ENCODE data around the gene TEX30.
A peak's percentile ranks its signal among the peaks of the same experiment; 100 is the strongest.

The TEX30 gene

DNA sequence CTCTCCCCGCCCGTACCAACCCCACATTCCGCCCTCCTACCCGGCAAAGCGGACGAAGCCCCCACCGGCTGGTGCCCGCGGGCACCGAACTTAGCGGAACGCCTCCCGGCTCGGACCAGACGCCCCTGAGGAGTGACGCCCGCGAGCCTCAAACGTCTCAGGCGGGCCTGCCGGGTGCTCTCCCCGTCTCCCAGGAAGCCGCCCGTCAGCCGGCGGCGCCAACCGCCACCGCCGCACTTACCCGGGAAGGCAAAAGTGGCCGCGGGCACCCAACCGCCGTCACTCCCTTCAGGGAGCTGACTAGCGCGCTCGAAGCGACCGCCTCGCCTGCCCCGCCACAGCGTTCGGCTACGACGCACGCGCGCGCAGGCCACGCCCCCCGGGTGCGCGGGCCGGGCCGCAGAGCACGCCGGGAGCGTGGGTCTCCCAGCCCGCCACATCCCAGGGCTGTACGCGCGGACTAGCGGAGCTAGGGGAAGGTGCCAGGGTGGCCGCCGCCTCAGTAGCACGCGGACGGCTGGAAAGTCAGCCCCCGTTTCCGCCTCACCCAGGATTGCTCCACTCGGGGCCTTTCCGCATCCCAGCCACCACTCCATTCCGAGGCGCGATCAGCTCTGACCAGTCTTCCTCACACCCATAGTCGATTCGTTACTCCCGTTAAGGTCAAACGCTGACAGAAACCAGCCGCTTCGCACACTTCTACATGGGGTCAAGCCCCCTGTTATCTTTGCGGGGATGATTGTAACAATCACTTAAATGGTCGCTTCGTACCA is at the start of gene TEX30:
Gene TEX30 (minus strand): TSS at position 346 of the 773 bp plus-strand sequence. CDS start 3,760 bp downstream, outside the sequence.
- H3K4me3 ChIP-seq (replicated peaks; ENCODE audit: low read depth, low read length) = peak within 1 kb of the TSS; percentile 82
- TF ChIP-seq, protein P1, sequence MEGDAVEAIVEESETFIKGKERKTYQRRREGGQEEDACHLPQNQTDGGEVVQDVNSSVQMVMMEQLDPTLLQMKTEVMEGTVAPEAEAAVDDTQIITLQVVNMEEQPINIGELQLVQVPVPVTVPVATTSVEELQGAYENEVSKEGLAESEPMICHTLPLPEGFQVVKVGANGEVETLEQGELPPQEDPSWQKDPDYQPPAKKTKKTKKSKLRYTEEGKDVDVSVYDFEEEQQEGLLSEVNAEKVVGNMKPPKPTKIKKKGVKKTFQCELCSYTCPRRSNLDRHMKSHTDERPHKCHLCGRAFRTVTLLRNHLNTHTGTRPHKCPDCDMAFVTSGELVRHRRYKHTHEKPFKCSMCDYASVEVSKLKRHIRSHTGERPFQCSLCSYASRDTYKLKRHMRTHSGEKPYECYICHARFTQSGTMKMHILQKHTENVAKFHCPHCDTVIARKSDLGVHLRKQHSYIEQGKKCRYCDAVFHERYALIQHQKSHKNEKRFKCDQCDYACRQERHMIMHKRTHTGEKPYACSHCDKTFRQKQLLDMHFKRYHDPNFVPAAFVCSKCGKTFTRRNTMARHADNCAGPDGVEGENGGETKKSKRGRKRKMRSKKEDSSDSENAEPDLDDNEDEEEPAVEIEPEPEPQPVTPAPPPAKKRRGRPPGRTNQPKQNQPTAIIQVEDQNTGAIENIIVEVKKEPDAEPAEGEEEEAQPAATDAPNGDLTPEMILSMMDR (IDR thresholded peaks at IDR 0.05; ENCODE audit: low read length, missing control alignments) = no peak
- DNase-seq (ENCODE audit: low read depth) = peak; percentile 84

DNA sequence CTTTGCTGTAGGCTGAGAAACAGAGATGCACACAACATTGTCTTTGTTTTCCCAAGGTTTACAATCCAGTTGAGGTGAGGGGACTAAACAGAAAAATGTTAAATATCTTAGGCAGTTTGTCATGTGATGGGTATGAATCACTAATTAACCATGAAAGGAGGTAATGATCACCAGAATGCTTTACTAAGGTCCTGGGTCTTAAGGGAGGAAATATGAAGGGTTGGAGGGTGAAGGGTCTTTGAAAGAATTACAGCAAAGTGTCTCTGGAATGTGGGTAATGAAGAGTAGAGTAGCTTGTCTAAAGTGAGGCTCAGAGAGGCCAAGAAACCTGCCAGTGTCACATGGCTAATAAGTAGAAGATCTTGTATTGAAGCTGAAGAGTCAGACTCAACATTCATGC is 44.3 kb upstream of the TEX30 start:
- H3K4me3 ChIP-seq (replicated peaks; ENCODE audit: low read depth, low read length) = no peak overlapping the region
- no peak for DNase-seq (ENCODE audit: low read depth)
- TF ChIP-seq, protein P1 (IDR thresholded peaks at IDR 0.05; ENCODE audit: low read length, missing control alignments) = no peak

DNA sequence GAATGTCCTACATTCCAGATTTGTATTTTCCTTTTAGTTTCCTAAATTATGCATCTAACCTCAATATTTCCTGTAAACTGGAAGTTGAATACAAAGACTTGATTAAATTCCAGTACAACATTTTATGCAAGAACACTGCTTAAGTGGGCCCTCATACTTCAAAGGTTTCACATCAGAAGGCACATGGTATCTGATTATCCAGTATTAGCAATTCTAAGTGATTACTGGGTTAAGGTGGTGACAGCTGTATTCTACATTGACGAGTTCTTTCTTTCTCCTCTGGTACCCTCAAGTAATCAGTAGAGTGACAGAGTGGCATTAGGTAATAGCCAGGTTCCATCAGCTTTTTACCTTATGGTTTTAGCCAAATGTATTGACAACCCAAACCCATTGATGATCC is 43.7 kb upstream of the TEX30 start:
- TF ChIP-seq, protein P1 (IDR thresholded peaks at IDR 0.05; ENCODE audit: low read length, missing control alignments) = no peak
- no peak overlapping the region for H3K4me3 ChIP-seq (replicated peaks; ENCODE audit: low read depth, low read length)
- DNase-seq (ENCODE audit: low read depth) = no peak

DNA sequence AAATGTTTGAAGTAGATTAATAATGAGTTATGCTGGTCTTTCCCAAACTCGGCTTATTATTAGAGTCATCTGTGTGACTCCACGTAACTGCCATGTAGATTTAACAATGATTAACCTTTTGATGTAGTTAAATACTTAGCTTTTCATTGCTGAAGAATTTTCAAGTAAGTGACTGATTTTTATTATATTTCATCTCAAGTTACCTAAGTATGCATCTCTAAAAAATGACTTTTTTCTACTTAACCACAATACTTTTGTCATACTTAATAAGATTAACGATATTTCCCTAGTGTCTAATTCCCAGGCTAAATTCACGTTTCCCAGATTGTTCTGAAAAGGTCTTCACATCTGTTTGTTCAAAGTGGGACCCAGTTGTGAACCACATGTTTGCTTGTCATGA is 43.1 kb upstream of the TEX30 start:
- TF ChIP-seq, protein P1 (IDR thresholded peaks at IDR 0.05; ENCODE audit: low read length, missing control alignments) = no peak
- no peak for DNase-seq (ENCODE audit: low read depth)
- no peak overlapping the region for H3K4me3 ChIP-seq (replicated peaks; ENCODE audit: low read depth, low read length)

DNA sequence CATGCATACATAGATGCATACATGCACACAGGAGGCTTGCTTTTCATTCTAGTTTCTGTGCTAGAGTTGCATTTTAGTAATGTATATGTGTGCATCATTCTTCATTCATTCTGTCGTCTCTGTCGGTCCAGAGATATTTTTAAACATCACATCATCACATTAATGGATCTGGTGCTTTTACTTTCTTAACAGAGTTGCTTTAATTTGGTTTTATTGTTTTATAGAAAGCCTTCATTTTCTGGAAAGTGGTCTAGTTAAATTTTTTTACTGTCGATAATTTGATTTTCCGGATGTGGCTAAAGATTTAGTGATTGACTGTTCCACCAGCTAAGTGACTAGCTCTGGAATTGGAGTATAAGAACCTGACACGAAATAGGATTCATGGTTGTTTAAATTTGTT is 42.2 kb upstream of the TEX30 start:
- TF ChIP-seq, protein P1 (IDR thresholded peaks at IDR 0.05; ENCODE audit: low read length, missing control alignments) = no peak
- H3K4me3 ChIP-seq (replicated peaks; ENCODE audit: low read depth, low read length) = no peak overlapping the region
- no peak for DNase-seq (ENCODE audit: low read depth)

DNA sequence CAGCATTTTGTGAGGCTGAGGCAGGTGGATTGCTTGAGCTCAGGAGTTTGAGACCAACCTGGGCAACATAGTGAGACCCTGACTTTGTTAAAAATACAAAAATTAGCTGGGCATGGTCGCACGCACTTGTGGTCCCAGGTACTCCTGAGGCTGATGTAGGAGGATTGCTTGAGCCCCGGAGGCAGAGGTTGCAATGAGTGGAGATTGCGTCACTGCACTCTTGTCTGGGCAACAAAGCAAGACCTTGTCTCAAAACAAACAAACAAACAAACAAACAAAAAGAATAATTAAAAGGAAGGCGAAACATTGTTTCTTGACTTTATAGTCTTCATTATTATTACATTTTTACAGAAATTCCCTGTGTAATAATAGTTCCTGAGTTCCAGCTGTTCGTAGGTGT is 41.2 kb upstream of the TEX30 start:
- no peak for DNase-seq (ENCODE audit: low read depth)
- H3K4me3 ChIP-seq (replicated peaks; ENCODE audit: low read depth, low read length) = no peak overlapping the region
- TF ChIP-seq, protein P1 (IDR thresholded peaks at IDR 0.05; ENCODE audit: low read length, missing control alignments) = no peak

All from fibroblast of pulmonary artery (primary cell).